Measurements from ENCODE around the gene GGN. TPM values are rescaled to one million over a fixed set of nuclear protein-coding genes. Genes with fewer than 3 reads are reported as not detected.

Gene GGN
- total RNA-seq, 4 donors from 2014 or later: 0.63 to 3.0 (median 1.8) TPM

DNA sequence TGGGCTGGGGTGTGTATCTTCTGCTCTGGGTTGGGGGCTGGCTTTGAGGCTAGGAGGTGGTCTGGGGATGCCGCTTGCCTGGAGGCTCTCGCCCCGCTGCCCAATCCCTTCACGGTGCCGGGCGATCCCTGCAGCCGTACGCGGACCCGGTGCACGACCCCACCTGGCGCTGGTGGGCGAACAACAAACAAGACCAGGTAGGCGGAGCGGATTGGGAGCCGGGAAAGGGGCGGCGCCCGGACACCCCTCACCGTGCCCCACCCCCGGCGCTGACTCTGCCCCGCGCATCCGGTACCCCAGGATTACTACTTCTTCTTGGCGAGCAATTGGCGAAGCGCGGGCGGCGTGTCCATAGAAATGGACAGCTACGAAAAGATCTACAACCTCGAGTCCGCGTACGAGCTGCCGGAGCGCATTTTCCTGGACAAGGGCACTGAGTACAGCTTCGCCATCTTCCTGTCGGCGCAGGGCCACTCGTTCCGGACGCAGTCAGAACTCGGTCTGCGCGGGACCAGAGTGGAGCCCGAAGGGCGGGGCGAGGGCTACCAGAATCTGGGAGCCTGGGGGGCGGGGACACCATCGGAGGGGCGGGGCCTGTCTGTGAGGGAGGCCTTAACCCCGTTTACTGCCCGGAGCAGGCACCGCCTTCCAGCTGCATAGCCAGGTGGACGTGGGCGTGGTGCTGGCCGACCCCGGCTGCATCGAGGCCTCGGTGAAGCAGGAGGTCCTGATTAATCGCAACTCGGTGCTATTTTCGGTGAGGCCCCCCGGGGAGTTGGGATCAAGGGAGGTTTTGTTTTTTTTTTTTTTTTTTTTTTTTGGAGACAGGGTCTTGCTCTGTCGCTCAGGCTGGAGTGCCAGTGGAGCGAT, 25.5 kb downstream of the GGN start:
- no peaks in the 10 kb centered on the region for H3K9me3 ChIP-seq
- peak; percentile 82 to 89 for DNase-seq
- H3K27me3 ChIP-seq: no peaks in the 10 kb centered on the region
- WGBS, 2 donors: 2 to 4% methylated on average over 24 to 58 of the region's 68 CpGs
- intact Hi-C loops (cut with DNase I): no loop called here
- no peaks in the 10 kb centered on the region for H3K36me3 ChIP-seq
- no peak for TF ChIP-seq POLR2A (IDR thresholded peaks at IDR 0.05)
- TF ChIP-seq, protein P1, sequence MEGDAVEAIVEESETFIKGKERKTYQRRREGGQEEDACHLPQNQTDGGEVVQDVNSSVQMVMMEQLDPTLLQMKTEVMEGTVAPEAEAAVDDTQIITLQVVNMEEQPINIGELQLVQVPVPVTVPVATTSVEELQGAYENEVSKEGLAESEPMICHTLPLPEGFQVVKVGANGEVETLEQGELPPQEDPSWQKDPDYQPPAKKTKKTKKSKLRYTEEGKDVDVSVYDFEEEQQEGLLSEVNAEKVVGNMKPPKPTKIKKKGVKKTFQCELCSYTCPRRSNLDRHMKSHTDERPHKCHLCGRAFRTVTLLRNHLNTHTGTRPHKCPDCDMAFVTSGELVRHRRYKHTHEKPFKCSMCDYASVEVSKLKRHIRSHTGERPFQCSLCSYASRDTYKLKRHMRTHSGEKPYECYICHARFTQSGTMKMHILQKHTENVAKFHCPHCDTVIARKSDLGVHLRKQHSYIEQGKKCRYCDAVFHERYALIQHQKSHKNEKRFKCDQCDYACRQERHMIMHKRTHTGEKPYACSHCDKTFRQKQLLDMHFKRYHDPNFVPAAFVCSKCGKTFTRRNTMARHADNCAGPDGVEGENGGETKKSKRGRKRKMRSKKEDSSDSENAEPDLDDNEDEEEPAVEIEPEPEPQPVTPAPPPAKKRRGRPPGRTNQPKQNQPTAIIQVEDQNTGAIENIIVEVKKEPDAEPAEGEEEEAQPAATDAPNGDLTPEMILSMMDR (IDR thresholded peaks at IDR 0.05): no peak
- peak overlapping the region; percentile 4 to 47 (median 43) for H3K4me3 ChIP-seq (replicated peaks in 1 of 3)
- peak overlapping the region in 1 of 3 donors; percentile 3 for H3K27ac ChIP-seq
- peaks cover 8 to 10% of the 10 kb centered on the region in 2 donors for H3K4me1 ChIP-seq

DNA sequence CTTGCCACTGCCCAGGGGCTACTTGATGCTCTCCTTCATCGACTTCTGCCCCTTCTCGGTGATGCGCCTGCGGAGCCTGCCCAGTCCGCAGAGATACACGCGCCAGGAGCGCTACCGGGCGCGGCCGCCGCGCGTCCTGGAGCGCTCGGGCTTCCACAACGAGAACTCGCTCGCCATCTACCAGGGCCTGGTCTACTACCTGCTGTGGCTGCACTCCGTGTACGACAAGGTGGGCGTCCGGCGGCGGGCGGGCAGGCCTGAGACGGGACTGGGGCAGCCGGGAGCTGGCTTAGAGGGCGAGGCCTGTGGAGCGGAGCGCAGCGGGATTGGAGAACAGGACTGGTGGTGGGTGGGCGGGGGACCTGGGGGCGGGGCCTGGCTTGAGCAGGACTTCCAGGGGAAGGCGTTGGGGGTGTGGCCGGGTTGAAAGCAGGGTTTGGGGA, 26.2 kb downstream of the GGN start:
- H3K4me3 ChIP-seq (replicated peaks in 1 of 3): peak overlapping the region in 2 of 3 donors; percentile 4 to 43
- no peaks in the 10 kb centered on the region for H3K27me3 ChIP-seq
- H3K9me3 ChIP-seq: no peaks in the 10 kb centered on the region
- TF ChIP-seq, protein P1 (IDR thresholded peaks at IDR 0.05): peak in 3 of 6 experiments; percentile 18 to 31 (median 27)
- TF ChIP-seq POLR2A (IDR thresholded peaks at IDR 0.05): no peak
- 0% methylated on average over 3 of the region's 37 CpGs; no CpG with 5 or more reads in 1 of the 2 donors for WGBS, 2 donors
- peaks cover 8 to 10% of the 10 kb centered on the region in 2 donors for H3K4me1 ChIP-seq
- DNase-seq: peak; percentile 76 to 83
- no peaks in the 10 kb centered on the region for H3K36me3 ChIP-seq
- no peak overlapping the region for H3K27ac ChIP-seq
- intact Hi-C loops (cut with DNase I): no loop called here

DNA sequence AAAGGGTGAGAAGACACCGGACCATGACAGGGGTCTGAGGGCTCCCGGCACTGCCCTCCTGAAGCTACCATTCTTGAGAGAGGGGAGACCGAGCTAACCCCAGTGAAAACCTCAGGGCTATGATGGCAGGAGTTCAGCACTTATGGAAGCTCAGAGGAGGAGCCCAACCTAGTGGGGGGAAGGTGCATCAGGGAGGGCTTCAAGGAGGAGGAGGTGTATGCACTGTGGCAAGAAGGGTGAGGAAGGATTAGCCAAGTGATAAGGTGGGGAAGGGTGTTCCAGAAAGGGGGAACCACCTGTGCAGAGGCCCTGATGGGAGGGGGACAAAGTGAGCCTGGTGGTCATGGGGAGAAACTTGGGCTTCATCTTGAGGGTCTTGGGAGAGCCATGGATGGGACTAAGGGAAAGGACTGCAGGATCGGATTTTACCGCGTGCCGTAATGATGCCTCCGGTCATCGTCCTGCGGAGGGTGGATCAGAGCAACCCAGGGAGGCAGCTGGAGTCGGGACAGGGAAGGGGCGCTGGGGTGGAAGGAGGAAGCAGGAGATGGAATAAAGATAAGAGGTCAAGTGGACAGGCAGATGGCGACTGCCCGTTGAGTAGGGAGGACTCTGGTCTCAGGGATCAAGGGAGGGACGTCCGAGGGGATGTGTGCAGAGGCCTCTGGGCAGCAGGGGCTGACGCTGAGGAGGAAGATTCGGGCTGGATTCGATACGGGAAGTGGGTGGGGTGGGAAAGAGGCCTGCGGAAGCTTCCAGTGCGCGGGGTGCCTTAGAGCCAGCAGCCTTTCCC, 26.8 kb downstream of the GGN start:
- H3K27ac ChIP-seq: no peak overlapping the region
- H3K4me1 ChIP-seq: peaks cover 8 to 10% of the 10 kb centered on the region in 2 donors
- H3K4me3 ChIP-seq (replicated peaks in 1 of 3): peak overlapping the region in 1 of 3 donors; percentile 43
- 20 to 21% methylated on average over 23 of the region's 23 CpGs for WGBS, 2 donors
- H3K9me3 ChIP-seq: no peaks in the 10 kb centered on the region
- TF ChIP-seq, protein P1 (IDR thresholded peaks at IDR 0.05): no peak
- TF ChIP-seq POLR2A (IDR thresholded peaks at IDR 0.05): no peak
- DNase-seq: no peak
- H3K36me3 ChIP-seq: no peaks in the 10 kb centered on the region
- H3K27me3 ChIP-seq: no peaks in the 10 kb centered on the region
- intact Hi-C loops (cut with DNase I): no loop called here

DNA sequence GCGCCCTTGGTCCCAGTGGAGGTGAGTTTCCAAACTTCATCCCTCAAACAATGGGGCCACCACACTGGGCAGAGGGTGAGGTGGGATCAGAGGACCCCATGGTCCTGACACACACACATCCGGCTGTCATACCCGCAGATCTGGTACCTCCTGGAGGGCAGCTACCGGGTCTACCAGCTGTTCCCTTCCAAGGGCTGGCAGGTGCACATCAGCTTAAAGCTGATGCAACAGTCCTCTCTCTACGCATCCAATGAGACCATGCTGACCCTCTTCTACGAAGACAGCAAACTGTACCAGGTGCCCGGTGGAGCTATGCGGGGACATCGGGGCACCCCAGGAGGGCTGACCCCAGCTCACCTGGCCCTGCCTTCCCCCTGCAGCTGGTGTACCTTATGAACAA, 27.5 kb downstream of the GGN start:
- TF ChIP-seq, protein P1 (IDR thresholded peaks at IDR 0.05): no peak
- no peak for TF ChIP-seq POLR2A (IDR thresholded peaks at IDR 0.05)
- H3K27me3 ChIP-seq: no peaks in the 10 kb centered on the region
- no peak overlapping the region for H3K4me3 ChIP-seq (replicated peaks in 1 of 3)
- H3K9me3 ChIP-seq: no peaks in the 10 kb centered on the region
- no peak for DNase-seq
- WGBS, 2 donors: 84 to 87% methylated on average over 4 to 6 of the region's 9 CpGs
- peaks cover 8 to 10% of the 10 kb centered on the region in 2 donors for H3K4me1 ChIP-seq
- no peak overlapping the region for H3K27ac ChIP-seq
- no peaks in the 10 kb centered on the region for H3K36me3 ChIP-seq
- intact Hi-C loops (cut with DNase I): no loop called here

Data from thyroid gland (tissue), 4 donors.